GM12891 (cell line): ENCODE results near the gene HSPA1A.

Source experiments
- POLR2A ChIP-seq: IDR thresholded peaks from 2 replicates; pipeline ENCODE4 v1.6.1; 2011; ENCODE audit warnings: low read depth, low read length, control low read depth
- POLR2AphosphoS5 ChIP-seq: IDR thresholded peaks from 2 replicates; pipeline ENCODE4 v1.6.1; 2011; ENCODE audit warnings: low read depth, low read length, control low read depth
- SPI1 ChIP-seq: IDR thresholded peaks from 2 replicates; pipeline ENCODE4 v1.6.1; 2011; ENCODE audit warnings: low read depth, low read length, control low read depth

GRCh38 chr6:31821301-31822035 is 6.1 kb downstream of the HSPA1A start:
- TF ChIP-seq POLR2AphosphoS5 (peak; percentile 77), POLR2A (peak; percentile 83), SPI1 (no peak)
